ENCODE measurements around the gene GINS3.

GINS3 gene

DNA sequence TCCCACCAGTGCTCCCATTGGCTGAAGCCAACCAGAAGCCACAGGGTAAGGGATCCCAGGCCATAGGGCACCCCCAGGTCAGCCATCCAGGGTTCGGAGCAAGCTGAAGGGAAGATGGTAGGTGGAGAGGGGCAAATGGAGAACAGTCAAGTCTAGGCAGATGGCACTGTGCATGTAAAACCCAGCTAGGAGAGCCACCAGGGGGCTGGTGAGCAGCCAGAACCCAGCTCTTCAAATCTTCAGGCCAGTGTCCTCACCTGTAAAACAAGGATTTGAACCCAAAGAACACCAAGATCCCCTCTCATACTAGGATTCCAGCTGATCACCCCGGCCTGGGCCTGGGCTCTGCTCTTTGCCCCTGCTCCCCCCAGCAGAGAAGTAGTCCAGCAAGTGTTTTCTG lies 43.5 kb downstream of the GINS3 start:
- H2BK5ac ChIP-seq (ENCODE audit: low read length), result no peak overlapping the region
- no peak overlapping the region for H3K18ac ChIP-seq (ENCODE audit: low read length)
- H4K91ac ChIP-seq (ENCODE audit: low read depth, low read length, poor library complexity), result no peak overlapping the region
- H3K4ac ChIP-seq (ENCODE audit: low read length), result no peak overlapping the region
- WGBS, 2 donors (ENCODE audit: extremely low coverage in 2 of 2, insufficient read length in 2 of 2, insufficient replicate concordance in 1 of 2), result no CpG with 5 or more reads among the region's 2 CpGs
- H2BK120ac ChIP-seq (ENCODE audit: low read depth, low read length), result no peak overlapping the region
- H3K9ac ChIP-seq (ENCODE audit: low read depth, low read length, poor library complexity), result no peak overlapping the region
- no peak overlapping the region for H2AK5ac ChIP-seq (ENCODE audit: low read depth, low read length)
- no peaks in the 10 kb centered on the region for H3K36me3 ChIP-seq (replicated peaks in 1 of 2; ENCODE audit: control insufficient read depth in 2 of 2, insufficient read depth in 2 of 2, low read length in 2 of 2)
- no peak overlapping the region for H2AFZ ChIP-seq (ENCODE audit: low read length)
- H3K14ac ChIP-seq (ENCODE audit: low read length), result no peak overlapping the region
- H3K23ac ChIP-seq (ENCODE audit: low read depth, low read length, poor library complexity), result no peak overlapping the region
- no peak overlapping the region for H3K27ac ChIP-seq (replicated peaks; ENCODE audit: low read length)
- no peak overlapping the region for H3K4me2 ChIP-seq (ENCODE audit: insufficient read depth, low read length, poor library complexity, severe bottlenecking)
- no peak overlapping the region for H2BK12ac ChIP-seq (ENCODE audit: low read length)
- peaks cover 0 to 2% of the 10 kb centered on the region in 2 donors for H3K9me3 ChIP-seq (replicated peaks in 1 of 2; ENCODE audit: control insufficient read depth in 2 of 2, insufficient read depth in 1 of 2, low read depth in 1 of 2, low read length in 2 of 2)
- no peak overlapping the region for H4K8ac ChIP-seq (ENCODE audit: low read depth, low read length)
- no peak overlapping the region for H3K4me3 ChIP-seq (ENCODE audit: low read length in 2 of 2)
- H2BK15ac ChIP-seq (ENCODE audit: low read length), result no peak overlapping the region
- peaks cover 0 to 15% (median 0%) of the 10 kb centered on the region in 3 experiments for H3K27me3 ChIP-seq (ENCODE audit: control insufficient read depth in 3 of 3, insufficient read depth in 3 of 3, low read depth in 1 of 3, low read length in 3 of 3)
- no peaks in the 10 kb centered on the region for H3K79me1 ChIP-seq (ENCODE audit: low read depth, low read length)
- DNase-seq (ENCODE audit: low spot score), result no peak
- no peaks in the 10 kb centered on the region for H3K4me1 ChIP-seq (ENCODE audit: control insufficient read depth in 2 of 2, insufficient read depth in 1 of 2, low read depth in 1 of 2, low read length in 2 of 2)

DNA sequence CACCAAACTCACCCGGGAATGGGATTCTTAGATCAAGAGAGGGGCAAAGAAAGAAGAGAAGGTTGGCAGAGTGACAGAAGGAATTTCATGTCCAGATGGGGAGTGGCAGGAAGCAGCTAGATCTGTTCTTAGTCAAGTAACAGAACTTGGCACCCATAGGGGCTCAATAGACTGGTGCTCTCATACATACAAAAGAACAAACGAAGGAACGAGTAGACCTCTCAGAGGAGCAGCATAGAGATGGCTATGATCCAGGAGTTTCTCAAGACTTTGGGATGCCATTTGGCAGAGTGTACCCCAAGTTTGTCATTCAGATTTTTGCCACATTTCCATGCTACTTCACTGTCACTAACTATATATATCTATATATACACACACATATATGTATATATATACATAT lies 47.9 kb downstream of the GINS3 start:
- no peak overlapping the region for H2BK5ac ChIP-seq (ENCODE audit: low read length)
- no peak overlapping the region for H3K18ac ChIP-seq (ENCODE audit: low read length)
- H2BK120ac ChIP-seq (ENCODE audit: low read depth, low read length), result no peak overlapping the region
- no peak overlapping the region for H3K27ac ChIP-seq (replicated peaks; ENCODE audit: low read length)
- DNase-seq (ENCODE audit: low spot score), result no peak
- H3K9me3 ChIP-seq (replicated peaks in 1 of 2; ENCODE audit: control insufficient read depth in 2 of 2, insufficient read depth in 1 of 2, low read depth in 1 of 2, low read length in 2 of 2), result peaks cover 0 to 3% of the 10 kb centered on the region in 2 donors
- no peak overlapping the region for H4K8ac ChIP-seq (ENCODE audit: low read depth, low read length)
- no peaks in the 10 kb centered on the region for H3K36me3 ChIP-seq (replicated peaks in 1 of 2; ENCODE audit: control insufficient read depth in 2 of 2, insufficient read depth in 2 of 2, low read length in 2 of 2)
- no peak overlapping the region for H2BK15ac ChIP-seq (ENCODE audit: low read length)
- no peak overlapping the region for H2AFZ ChIP-seq (ENCODE audit: low read length)
- peaks cover 0 to 5% (median 0%) of the 10 kb centered on the region in 3 experiments for H3K27me3 ChIP-seq (ENCODE audit: control insufficient read depth in 3 of 3, insufficient read depth in 3 of 3, low read depth in 1 of 3, low read length in 3 of 3)
- no peak overlapping the region for H2AK5ac ChIP-seq (ENCODE audit: low read depth, low read length)
- no peaks in the 10 kb centered on the region for H3K4me1 ChIP-seq (ENCODE audit: control insufficient read depth in 2 of 2, insufficient read depth in 1 of 2, low read depth in 1 of 2, low read length in 2 of 2)
- no peak overlapping the region for H3K4ac ChIP-seq (ENCODE audit: low read length)
- no peak overlapping the region for H2BK12ac ChIP-seq (ENCODE audit: low read length)
- H3K79me1 ChIP-seq (ENCODE audit: low read depth, low read length), result no peaks in the 10 kb centered on the region
- no peak overlapping the region for H3K23ac ChIP-seq (ENCODE audit: low read depth, low read length, poor library complexity)
- no peak overlapping the region for H3K14ac ChIP-seq (ENCODE audit: low read length)
- H4K91ac ChIP-seq (ENCODE audit: low read depth, low read length, poor library complexity), result no peak overlapping the region
- no peak overlapping the region for H3K4me3 ChIP-seq (ENCODE audit: low read length in 2 of 2)
- H3K9ac ChIP-seq (ENCODE audit: low read depth, low read length, poor library complexity), result no peak overlapping the region
- no peak overlapping the region for H3K4me2 ChIP-seq (ENCODE audit: insufficient read depth, low read length, poor library complexity, severe bottlenecking)
- no CpG with 5 or more reads among the region's 3 CpGs for WGBS, 2 donors (ENCODE audit: extremely low coverage in 2 of 2, insufficient read length in 2 of 2, insufficient replicate concordance in 1 of 2)

DNA sequence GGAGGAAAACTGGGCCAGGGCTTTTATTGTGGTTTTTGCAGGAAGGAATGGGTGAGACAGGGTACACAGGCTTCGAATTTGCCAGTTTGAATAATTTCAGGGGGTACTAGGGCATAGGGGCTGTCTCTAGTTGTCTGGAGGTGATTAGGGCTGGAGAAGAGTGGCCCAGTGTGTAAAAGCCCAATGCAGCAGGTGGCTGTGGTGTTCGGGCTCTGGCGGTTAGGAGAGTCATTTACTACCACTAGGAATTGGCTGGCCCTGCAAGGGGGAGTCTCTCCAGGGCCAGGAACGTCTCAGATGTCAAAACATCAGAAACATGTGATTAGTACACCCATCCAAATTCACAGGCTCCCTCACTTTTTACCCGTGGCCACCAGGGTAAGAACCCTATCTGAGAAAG lies 50.3 kb downstream of the GINS3 start:
- Histone ChIP-seq H4K91ac (ENCODE audit: low read depth, low read length, poor library complexity) (no peak overlapping the region), H3K9ac (ENCODE audit: low read depth, low read length, poor library complexity) (no peak overlapping the region), H2AFZ (ENCODE audit: low read length) (no peak overlapping the region), H2AK5ac (ENCODE audit: low read depth, low read length) (no peak overlapping the region), H3K27ac (replicated peaks; ENCODE audit: low read length) (no peak overlapping the region), H2BK12ac (ENCODE audit: low read length) (no peak overlapping the region), H3K4me3 (ENCODE audit: low read length in 2 of 2) (no peak overlapping the region), H3K27me3 (ENCODE audit: control insufficient read depth in 3 of 3, insufficient read depth in 3 of 3, low read depth in 1 of 3, low read length in 3 of 3) (peaks cover 0 to 5% (median 0%) of the 10 kb centered on the region in 3 experiments), H3K18ac (ENCODE audit: low read length) (no peak overlapping the region), H3K79me1 (ENCODE audit: low read depth, low read length) (no peaks in the 10 kb centered on the region), H3K4ac (ENCODE audit: low read length) (no peak overlapping the region), H2BK5ac (ENCODE audit: low read length) (no peak overlapping the region), H3K4me2 (ENCODE audit: insufficient read depth, low read length, poor library complexity, severe bottlenecking) (no peak overlapping the region), H2BK120ac (ENCODE audit: low read depth, low read length) (no peak overlapping the region), H3K14ac (ENCODE audit: low read length) (no peak overlapping the region), H2BK15ac (ENCODE audit: low read length) (no peak overlapping the region), H3K36me3 (replicated peaks in 1 of 2; ENCODE audit: control insufficient read depth in 2 of 2, insufficient read depth in 2 of 2, low read length in 2 of 2) (no peaks in the 10 kb centered on the region), H3K23ac (ENCODE audit: low read depth, low read length, poor library complexity) (no peak overlapping the region), H3K4me1 (ENCODE audit: control insufficient read depth in 2 of 2, insufficient read depth in 1 of 2, low read depth in 1 of 2, low read length in 2 of 2) (no peaks in the 10 kb centered on the region), H3K9me3 (replicated peaks in 1 of 2; ENCODE audit: control insufficient read depth in 2 of 2, insufficient read depth in 1 of 2, low read depth in 1 of 2, low read length in 2 of 2) (peaks cover 0 to 2% of the 10 kb centered on the region in 2 donors), H4K8ac (ENCODE audit: low read depth, low read length) (no peak overlapping the region)
- no CpG with 5 or more reads among the region's 5 CpGs for WGBS, 2 donors (ENCODE audit: extremely low coverage in 2 of 2, insufficient read length in 2 of 2, insufficient replicate concordance in 1 of 2)
- DNase-seq (ENCODE audit: low spot score), result no peak

DNA sequence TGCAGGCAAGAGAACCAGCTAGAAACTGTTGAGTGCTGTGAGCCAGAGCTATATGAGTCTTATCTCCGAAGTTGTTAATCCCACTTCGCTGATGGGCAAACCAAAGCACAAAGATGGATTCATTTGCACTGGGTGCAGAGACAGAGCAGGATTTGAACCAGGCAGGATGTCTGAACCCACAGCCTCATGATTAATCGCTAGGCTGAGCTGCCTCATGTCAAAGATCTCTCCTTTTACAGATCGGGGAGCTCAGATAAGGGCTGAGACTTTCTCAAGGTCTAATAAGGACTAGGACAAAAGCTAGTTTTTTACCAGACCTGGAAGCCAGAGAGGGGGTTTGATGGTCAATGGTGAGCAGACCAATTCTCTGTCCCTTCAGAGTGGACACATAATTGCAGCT lies 51.5 kb downstream of the GINS3 start:
- Histone ChIP-seq H2BK15ac (ENCODE audit: low read length) (no peak overlapping the region), H2BK120ac (ENCODE audit: low read depth, low read length) (no peak overlapping the region), H4K8ac (ENCODE audit: low read depth, low read length) (no peak overlapping the region), H3K23ac (ENCODE audit: low read depth, low read length, poor library complexity) (no peak overlapping the region), H3K79me1 (ENCODE audit: low read depth, low read length) (no peaks in the 10 kb centered on the region), H4K91ac (ENCODE audit: low read depth, low read length, poor library complexity) (no peak overlapping the region), H2AK5ac (ENCODE audit: low read depth, low read length) (no peak overlapping the region), H3K4me3 (ENCODE audit: low read length in 2 of 2) (no peak overlapping the region), H3K14ac (ENCODE audit: low read length) (no peak overlapping the region), H3K4me2 (ENCODE audit: insufficient read depth, low read length, poor library complexity, severe bottlenecking) (no peak overlapping the region), H3K9me3 (replicated peaks in 1 of 2; ENCODE audit: control insufficient read depth in 2 of 2, insufficient read depth in 1 of 2, low read depth in 1 of 2, low read length in 2 of 2) (peaks cover 0 to 2% of the 10 kb centered on the region in 2 donors), H3K18ac (ENCODE audit: low read length) (no peak overlapping the region), H3K27ac (replicated peaks; ENCODE audit: low read length) (no peak overlapping the region), H3K9ac (ENCODE audit: low read depth, low read length, poor library complexity) (no peak overlapping the region), H3K36me3 (replicated peaks in 1 of 2; ENCODE audit: control insufficient read depth in 2 of 2, insufficient read depth in 2 of 2, low read length in 2 of 2) (no peaks in the 10 kb centered on the region), H2BK5ac (ENCODE audit: low read length) (no peak overlapping the region), H3K4me1 (ENCODE audit: control insufficient read depth in 2 of 2, insufficient read depth in 1 of 2, low read depth in 1 of 2, low read length in 2 of 2) (no peaks in the 10 kb centered on the region), H2AFZ (ENCODE audit: low read length) (no peak overlapping the region), H3K4ac (ENCODE audit: low read length) (no peak overlapping the region), H3K27me3 (ENCODE audit: control insufficient read depth in 3 of 3, insufficient read depth in 3 of 3, low read depth in 1 of 3, low read length in 3 of 3) (peaks cover 0 to 6% (median 0%) of the 10 kb centered on the region in 3 experiments), H2BK12ac (ENCODE audit: low read length) (no peak overlapping the region)
- no CpG with 5 or more reads among the region's 4 CpGs for WGBS, 2 donors (ENCODE audit: extremely low coverage in 2 of 2, insufficient read length in 2 of 2, insufficient replicate concordance in 1 of 2)
- no peak for DNase-seq (ENCODE audit: low spot score)
